ENCODE results near the gene BLM. TPM values are rescaled to one million over a fixed set of nuclear protein-coding genes. Genes with fewer than 3 reads are reported as not detected.

The BLM gene
- total and polyA plus RNA-seq, 10 of the 15 experiments (the other 5 are each of a cell fraction or from before 2014, with no cell fraction given): 23.0 to 68.4 (median 43.9) TPM

DNA sequence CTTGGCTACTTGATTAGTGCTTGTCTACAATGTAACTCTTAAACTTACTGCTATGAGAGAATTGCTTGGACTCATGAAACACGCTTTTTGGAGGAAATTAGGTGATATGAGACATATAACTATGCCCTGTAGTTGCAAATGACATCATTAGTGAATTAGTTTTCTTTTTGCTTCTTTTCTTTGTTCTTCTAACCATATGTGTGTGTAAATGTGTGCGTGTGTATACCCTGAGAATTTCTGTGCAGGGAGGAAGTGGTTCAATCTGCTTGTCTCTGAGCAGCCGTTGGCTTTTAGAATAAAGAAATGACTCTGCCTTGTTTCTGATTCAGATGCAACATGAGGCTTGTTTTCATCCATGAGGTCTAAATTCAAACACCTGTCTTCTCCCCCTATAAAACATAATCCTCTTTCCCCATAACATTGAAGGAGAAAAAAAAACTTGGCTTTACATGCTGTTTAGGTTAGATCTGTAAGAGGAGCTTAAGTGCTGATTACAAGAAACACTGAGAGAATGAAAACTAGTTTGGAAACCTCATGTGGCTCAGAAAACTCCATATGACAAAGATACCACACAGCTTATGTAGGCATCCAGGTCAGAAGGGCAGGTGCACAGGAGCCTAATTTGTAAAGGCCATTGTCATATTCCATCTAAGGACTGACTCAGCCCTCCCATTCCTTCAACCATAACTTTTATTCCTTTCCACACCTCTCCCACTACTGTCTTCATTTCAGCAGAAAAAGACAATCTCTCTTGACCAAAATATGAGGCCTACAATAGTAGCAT, 30.5 kb upstream of the BLM start (continued):
- TF ChIP-seq TBL1XR1 (IDR thresholded peaks at IDR 0.05; ENCODE audit: low read depth, low read length) (0 out of 2 replicates have a peak, but pooled peaks have one; percentile 21), ZBTB33 (IDR thresholded peaks at IDR 0.05) (no peak), CEBPB (IDR thresholded peaks at IDR 0.05; ENCODE audit: borderline replicate concordance in 1 of 2, low read depth in 2 of 2, low read length in 2 of 2) (no peak), MTA3 (IDR thresholded peaks at IDR 0.05; ENCODE audit: borderline replicate concordance, low read length) (peak; percentile 95), SUZ12 (IDR thresholded peaks at IDR 0.05; ENCODE audit: unreplicated experiment) (no peak), BMI1 (IDR thresholded peaks at IDR 0.05; ENCODE audit: borderline replicate concordance) (no peak; the same call in 1 of the 2 replicates), BHLHE40 (IDR thresholded peaks at IDR 0.05; ENCODE audit: borderline replicate concordance in 1 of 2, low read depth in 2 of 2, low read length in 1 of 2) (peak; percentile 45 to 61; a peak in 2 of 4 replicates), MTA2 (IDR thresholded peaks at IDR 0.05; ENCODE audit: low read depth) (peak; percentile 92), ASH2L (IDR thresholded peaks at IDR 0.05; ENCODE audit: borderline replicate concordance, low read depth) (0 out of 2 replicates have a peak, but pooled peaks have one; percentile 82), USF2 (IDR thresholded peaks at IDR 0.05; ENCODE audit: borderline replicate concordance, low read depth, low read length) (no peak), FOXM1 (IDR thresholded peaks at IDR 0.05; ENCODE audit: low read depth, low read length) (peak; percentile 99), GABPA (IDR thresholded peaks at IDR 0.05; ENCODE audit: low read depth) (peak; percentile 72), SMC3 (IDR thresholded peaks at IDR 0.05; ENCODE audit: borderline replicate concordance, low read length) (peak; percentile 27; the same call in 1 of the 2 replicates), CBX5 (IDR thresholded peaks at IDR 0.05; ENCODE audit: low read depth) (peak; percentile 92), ATF2 (IDR thresholded peaks at IDR 0.05; ENCODE audit: low read length) (peak; percentile 100), EED (IDR thresholded peaks at IDR 0.05; ENCODE audit: low read depth) (peak; percentile 85), CBFB (IDR thresholded peaks at IDR 0.05; ENCODE audit: low read depth) (peak; percentile 78; the same call in 1 of the 2 replicates), TCF3 (IDR thresholded peaks at IDR 0.05; ENCODE audit: borderline replicate concordance, insufficient read depth, low read depth, low read length) (peak; percentile 56; the same call in 1 of the 2 replicates), RBBP5 (conservative IDR thresholded peaks at IDR 0.05) (0 out of 2 replicates have a peak, but pooled peaks have one; percentile 78), ZZZ3 (IDR thresholded peaks at IDR 0.05; ENCODE audit: control insufficient read depth, insufficient read length, low read depth) (no peak)
- TF ChIP-seq, protein P1, sequence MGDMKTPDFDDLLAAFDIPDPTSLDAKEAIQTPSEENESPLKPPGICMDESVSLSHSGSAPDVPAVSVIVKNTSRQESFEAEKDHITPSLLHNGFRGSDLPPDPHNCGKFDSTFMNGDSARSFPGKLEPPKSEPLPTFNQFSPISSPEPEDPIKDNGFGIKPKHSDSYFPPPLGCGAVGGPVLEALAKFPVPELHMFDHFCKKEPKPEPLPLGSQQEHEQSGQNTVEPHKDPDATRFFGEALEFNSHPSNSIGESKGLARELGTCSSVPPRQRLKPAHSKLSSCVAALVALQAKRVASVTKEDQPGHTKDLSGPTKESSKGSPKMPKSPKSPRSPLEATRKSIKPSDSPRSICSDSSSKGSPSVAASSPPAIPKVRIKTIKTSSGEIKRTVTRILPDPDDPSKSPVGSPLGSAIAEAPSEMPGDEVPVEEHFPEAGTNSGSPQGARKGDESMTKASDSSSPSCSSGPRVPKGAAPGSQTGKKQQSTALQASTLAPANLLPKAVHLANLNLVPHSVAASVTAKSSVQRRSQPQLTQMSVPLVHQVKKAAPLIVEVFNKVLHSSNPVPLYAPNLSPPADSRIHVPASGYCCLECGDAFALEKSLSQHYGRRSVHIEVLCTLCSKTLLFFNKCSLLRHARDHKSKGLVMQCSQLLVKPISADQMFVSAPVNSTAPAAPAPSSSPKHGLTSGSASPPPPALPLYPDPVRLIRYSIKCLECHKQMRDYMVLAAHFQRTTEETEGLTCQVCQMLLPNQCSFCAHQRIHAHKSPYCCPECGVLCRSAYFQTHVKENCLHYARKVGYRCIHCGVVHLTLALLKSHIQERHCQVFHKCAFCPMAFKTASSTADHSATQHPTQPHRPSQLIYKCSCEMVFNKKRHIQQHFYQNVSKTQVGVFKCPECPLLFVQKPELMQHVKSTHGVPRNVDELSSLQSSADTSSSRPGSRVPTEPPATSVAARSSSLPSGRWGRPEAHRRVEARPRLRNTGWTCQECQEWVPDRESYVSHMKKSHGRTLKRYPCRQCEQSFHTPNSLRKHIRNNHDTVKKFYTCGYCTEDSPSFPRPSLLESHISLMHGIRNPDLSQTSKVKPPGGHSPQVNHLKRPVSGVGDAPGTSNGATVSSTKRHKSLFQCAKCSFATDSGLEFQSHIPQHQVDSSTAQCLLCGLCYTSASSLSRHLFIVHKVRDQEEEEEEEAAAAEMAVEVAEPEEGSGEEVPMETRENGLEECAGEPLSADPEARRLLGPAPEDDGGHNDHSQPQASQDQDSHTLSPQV (IDR thresholded peaks at IDR 0.05): peak; percentile 57; the same call in 1 of the 2 replicates

All from GM12878 (cell line).